Occipital lobe (tissue), 2 donors: ENCODE results near the gene ERCC1. TPM values are rescaled to one million over a fixed set of nuclear protein-coding genes. Genes with fewer than 3 reads are reported as not detected.
A peak's percentile ranks its signal among the peaks of the same experiment; 100 is the strongest.

Experiments used
- DNase-seq: peaks from one replicate; lab custom pipeline; 2025; lab: John Stamatoyannopoulos, UW
- total RNA-seq: library from RNA; depleted of rRNA; stranded (reverse); fragments of >200 nt; gene quantifications from one replicate; pipeline ENCODE4 v1.2.3, GENCODE V29; 2014

ERCC1 gene
- total RNA-seq, 1 donor from 2014 or later, result 51.2 TPM

GRCh38 chr19:45405435-45406225, 18.1 kb downstream of the ERCC1 start:
- DNase-seq, result peak; percentile 85

DNA sequence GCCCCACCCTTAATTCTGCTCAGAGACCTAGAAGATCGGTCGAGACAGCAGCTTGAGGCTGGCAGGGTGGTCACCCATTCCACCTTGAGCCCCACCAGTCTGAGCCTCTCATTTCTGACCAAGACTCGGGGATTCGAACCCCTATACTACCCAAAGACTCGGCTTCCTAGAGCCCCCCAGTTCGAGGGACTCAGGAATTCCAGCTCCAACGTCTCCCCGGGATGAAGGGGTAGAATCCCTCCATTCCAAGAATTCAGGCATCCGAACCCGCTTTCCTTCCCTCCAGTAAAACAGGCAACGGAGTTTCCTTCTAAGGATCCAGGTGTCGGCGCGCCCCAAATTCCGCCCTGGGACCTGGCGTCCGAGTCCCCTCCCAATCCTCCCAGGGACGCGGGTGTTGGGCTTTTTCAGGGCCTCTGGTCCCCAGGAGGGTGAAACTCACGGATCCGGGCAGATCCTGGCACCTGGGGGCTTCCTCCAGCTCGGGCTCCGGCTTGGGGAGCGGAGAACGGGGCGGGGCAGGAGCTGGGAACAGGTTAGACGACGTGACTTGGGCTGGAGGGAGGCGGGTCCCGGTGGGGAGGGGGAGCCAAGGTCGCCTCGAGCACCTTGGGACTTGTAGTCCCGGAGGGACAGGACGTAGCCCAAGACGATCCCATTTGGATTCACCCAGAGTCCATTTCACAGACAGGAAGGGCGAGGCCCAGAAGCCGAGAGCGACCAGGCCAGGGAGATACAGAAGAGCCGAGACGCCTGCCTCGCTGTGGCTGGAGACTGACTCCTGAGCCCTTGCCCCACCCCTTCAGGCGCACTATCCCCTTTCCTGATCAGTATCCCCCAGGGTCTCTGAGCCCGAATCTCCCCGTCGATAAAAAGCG, 18.9 kb downstream of the ERCC1 start, which contains the start of gene PPP1R13L:
PPP1R13L (minus strand) TSS at position 513 of the 878 bp plus-strand sequence. CDS start 6,751 bp downstream, outside the sequence.
- no peak for DNase-seq

GRCh38 chr19:45403781-45404556, 19.7 kb downstream of the ERCC1 start:
- DNase-seq, result no peak

GRCh38 chr19:45403272-45403671, 20.4 kb downstream of the ERCC1 start:
- DNase-seq, result no peak

DNA sequence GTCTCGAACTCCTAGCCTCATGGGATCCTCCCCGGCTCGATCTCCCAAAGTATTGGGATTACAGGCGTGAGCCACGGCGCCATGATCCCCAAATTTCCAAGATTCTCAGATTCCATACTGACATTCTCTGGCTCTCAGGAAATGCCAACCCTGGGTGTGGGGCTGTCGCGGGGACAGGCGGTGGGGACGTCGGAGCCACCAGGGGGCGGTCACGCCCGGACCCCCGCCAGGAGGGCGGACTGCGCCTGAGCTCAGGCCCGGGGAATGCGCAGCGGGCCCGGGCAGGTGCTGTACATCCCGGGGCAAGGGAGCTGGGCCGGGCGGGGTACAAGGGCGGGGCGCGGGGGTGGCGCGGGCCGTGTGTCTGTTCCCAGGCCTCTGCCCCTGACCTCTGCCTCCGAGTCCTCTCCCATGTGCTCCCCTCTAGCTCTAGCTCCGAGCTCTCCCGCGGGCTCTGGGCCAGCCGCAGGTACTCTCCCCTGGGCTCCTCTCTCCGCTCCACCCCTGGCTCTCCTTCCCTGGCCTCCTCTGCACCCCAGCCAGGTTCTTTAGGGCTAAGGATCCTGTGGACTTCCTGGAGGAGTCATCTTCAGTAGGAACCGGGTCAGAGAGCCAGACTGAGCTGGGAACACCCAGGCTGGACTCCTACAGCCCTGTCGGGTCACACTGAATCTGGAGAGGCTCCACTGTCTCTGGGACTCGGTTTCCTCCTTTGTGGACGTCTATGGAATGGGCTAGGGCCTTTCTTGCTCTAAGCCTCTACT, 21.2 kb downstream of the ERCC1 start:
- DNase-seq, result no peak

- no peak for DNase-seq
These were observed 21.9 kb downstream of the ERCC1 start for GRCh38 chr19:45401815-45402214.

GRCh38 chr19:45400192-45400591, 23.5 kb downstream of the ERCC1 start:
- DNase-seq, result no peak

GRCh38 chr19:45395821-45396617, 27.7 kb downstream of the ERCC1 start:
- DNase-seq, result no peak

DNA sequence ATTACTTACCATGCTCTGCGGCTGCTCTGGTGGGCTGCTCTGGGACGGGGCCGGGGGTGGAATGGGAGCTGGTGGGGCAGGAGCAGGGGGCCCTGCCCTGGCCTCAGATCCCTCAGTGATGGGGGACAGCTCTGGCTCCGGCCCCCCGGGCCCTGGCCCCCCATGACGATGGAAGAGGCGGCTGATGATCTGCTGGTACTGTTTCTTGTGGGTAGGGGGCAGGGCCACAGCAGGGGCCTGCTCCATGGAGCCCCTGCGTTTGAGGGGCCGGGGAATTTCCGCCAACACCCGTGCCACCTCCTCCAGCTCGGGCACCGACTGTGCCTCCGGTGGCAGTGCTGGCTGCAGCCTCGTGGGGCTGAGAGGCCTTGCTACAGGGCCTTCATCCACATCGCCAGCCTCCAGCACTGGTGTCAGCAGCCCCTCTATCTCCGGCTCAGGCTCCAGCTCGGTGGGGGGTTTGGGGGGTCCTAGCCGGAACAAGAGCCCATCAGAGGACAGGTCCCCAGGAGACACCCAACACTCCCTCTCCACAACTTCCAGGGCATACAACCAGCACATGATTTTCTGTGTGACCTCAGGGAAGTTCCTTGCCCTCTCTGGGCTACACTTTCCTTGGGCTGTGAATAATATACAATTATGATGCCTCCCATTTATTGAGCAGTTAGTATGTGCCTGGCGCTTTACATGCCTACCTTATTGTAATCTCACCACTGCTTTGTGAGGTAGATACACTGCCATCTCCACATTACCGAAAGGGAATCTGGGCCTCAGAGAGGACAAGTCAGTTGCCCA, 31.6 kb downstream of the ERCC1 start:
- no peak for DNase-seq

DNA sequence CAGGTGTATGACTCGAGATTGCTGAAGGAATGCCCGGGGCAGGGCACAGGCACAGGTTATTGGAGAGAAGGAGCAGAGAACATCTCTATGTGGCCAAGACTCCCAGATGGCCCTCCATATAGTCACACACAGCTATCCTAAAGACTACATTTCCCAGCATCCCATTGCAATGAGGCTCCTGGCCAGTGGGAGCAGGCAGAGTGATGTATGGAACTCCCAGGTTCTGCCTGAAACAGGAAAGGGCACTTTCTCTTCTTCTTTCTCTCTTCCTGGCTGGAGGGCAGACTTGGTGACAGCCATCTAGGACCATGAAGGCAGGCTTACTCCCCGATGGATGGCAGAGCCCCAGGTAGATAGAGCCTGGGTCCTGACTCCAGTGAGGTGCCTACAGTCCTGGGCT, 32.4 kb downstream of the ERCC1 start:
- DNase-seq, result no peak

GRCh38 chr19:45385392-45386221, 38.1 kb downstream of the ERCC1 start:
- DNase-seq, result no peak

GRCh38 chr19:45382426-45382825, 41.3 kb downstream of the ERCC1 start:
- no peak for DNase-seq

GRCh38 chr19:45380107-45380506, 43.6 kb downstream of the ERCC1 start:
- no peak for DNase-seq

DNA sequence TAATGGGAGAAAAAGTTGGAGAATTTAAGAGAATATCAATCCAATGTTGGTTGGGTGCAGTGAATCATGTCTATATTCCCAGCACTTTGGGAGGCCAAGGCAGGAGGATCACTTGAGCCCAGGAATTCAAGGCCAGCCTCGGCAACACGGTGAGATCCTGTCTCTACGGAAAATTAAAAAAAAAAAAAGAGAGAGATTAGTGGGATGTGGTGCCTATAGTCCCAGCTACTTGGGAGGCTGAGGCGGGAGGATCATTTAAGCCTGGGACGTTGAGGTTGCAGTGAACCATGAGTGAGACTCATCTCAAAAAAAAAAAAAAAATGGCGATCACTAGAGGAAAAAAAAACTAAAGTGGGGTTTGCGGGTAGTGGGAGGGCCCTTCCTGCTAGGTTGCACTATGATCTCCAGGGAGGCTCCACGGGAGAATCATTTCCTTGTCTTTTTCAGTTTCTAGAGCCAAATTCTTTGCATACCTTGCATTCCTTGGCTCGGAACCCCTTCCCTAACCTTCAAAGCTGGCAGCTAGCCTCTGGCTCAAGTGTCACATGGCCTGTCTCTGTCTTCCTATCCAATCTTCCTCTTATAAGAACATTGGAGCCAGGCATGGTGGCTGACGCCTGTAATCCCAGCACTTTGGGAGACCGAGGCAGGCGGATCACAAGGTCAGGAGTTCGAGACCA, 47.5 kb downstream of the ERCC1 start:
- DNase-seq, result no peak

DNA sequence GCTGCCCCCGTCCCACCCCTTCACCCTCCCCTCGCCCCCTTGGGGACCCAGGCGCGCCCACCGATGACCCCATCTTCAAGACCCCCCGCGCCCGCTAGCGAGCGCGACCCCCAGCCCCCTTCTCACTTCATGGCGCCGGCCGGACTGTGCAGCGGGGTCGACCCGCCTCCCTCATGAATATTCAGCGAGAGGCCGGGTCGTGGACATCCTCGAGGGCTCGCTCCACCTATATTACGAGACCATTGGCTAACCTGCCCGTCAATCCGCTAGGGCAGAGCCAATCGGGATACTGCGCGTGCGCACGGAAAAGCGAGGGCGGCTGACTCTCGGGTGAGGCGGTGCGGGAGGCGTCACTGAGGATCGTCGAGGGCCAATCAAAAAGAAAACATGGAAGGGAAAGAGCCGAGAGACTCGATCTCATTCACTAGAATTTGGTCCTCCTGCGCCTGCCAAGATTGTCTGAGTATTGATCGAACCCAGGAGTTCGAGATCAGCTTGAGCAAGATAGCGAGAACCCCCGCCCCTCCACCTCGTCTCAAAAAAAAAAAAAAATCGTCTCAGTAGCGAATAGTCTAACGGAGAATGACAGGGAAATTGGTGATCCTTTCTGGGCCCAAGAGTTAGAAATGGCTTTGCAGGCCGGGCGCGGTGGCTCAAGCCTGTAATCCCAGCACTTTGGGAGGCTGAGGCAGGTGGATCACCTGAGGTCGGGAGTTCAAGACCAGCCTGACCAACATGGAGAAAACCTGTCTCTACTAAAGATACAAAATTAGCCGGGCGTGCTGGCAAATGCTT, 53.1 kb downstream of the ERCC1 start, which contains the start of gene ERCC2:
ERCC2 (minus strand) TSS at position 164 of the 795 bp plus-strand sequence; CDS start at position 131, 33 bp downstream.
- DNase-seq, result peak; percentile 99

- no peak for DNase-seq
These were observed 54.9 kb downstream of the ERCC1 start for GRCh38 chr19:45368737-45369340.
